Testis (tissue), 3 donors: ENCODE measurements around the gene RIIAD1. TPM values are rescaled to one million over a fixed set of nuclear protein-coding genes. Genes with fewer than 3 reads are reported as not detected.

Experiments
- DNase-seq: peaks from one replicate; pipeline ENCODE4 v3.0.0-alpha.2; 2019
- H3K27ac ChIP-seq, 2 donors: fragments of 200-600 bp; sonication (generic); one replicate each; pipeline ENCODE4 v1.5.1; 2019
- H3K27me3 ChIP-seq: fragments of 200-600 bp; sonication (generic); one replicate; pipeline ENCODE4 v1.5.1; 2019
- H3K36me3 ChIP-seq: fragments of 200-600 bp; sonication (generic); one replicate; pipeline ENCODE4 v1.5.1; 2017; ENCODE audit warnings: low read depth; ENCODE audit errors: missing control alignments
- H3K4me1 ChIP-seq: fragments of 200-600 bp; sonication (generic); one replicate; pipeline ENCODE4 v1.5.1; 2019
- H3K4me3 ChIP-seq, 2 donors: fragments of 200-600 bp; sonication (generic); one replicate each; pipeline ENCODE4 v1.5.1; 2017 to 2019
- H3K9me3 ChIP-seq: fragments of 200-600 bp; sonication (generic); one replicate; pipeline ENCODE4 v1.5.1; 2017
- POLR2A ChIP-seq: fragments of 450-650 bp; IDR thresholded peaks from one replicate; pipeline ENCODE4 v1.6.1; 2017; ENCODE audit warnings: antibody characterized with exemption, mild to moderate bottlenecking, moderate library complexity
- WGBS, 2 donors: methylation state at CpG; one replicate each; pipeline ENCODE4 v1.1.5; 2018; 5-methylcytosine and 5-hydroxymethylcytosine counted together
- intact Hi-C: fragments of 100-400 bp; cut with DNase I; formaldehyde crosslinking; loops from one replicate; pipeline ENCODE4 v1.15.1; 2023; ENCODE audit warnings: low total_unique reads
- polyA plus RNA-seq: library from polyadenylated mRNA; stranded (reverse); fragments of 350-450 nt; fragmentation: Illumina TruSeq; extraction: RNeasy Lipid Tissue Mini Kit (QIAGEN cat#74804); gene quantifications from one replicate; pipeline ENCODE4 v1.2.3, GENCODE V29; 2014; ENCODE audit warnings: low read depth, low replicate concordance; ENCODE audit not compliant: insufficient read depth
- total RNA-seq, 2 donors: library from RNA; depleted of rRNA; stranded (reverse); fragments of >200 nt; gene quantifications; one replicate each; pipeline ENCODE4 v1.2.3, GENCODE V29; 2016
- TF ChIP-seq, protein P1 (sequence below), 3 experiments: fragments of 450-650 bp in 2 of 3; fragments of 200-600 bp in 1 of 3; sonication (generic) in 1 of 3; IDR thresholded peaks; one replicate each; pipeline ENCODE4 v1.5.1; 2016 to 2019; ENCODE audit warnings: antibody characterized with exemption in 3 of 3, mild to moderate bottlenecking in 2 of 3, moderate library complexity in 1 of 3

RIIAD1 gene
- total and polyA plus RNA-seq, 3 donors from 2014 or later, result 6.4 to 30.2 (median 20.5) TPM

DNA sequence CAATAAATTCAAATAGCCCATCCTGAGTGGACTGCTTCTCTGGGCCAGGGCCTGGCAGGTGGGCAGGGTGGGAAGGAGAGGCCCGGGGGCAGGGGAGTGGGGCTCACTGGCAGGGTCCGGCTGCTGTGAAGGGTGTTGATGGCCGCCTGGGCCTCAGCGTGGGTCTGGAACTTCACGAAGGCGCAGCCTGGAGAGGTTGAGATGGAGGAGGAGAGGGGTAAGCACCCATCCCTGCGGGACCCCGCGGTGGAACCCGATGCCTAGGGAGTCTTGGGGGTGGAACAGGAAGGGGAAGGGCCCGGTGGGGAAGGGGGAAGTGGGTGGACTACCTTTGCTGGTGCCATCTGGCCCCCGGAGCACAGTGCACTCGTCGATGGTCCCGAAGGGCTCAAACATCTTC lies 12.4 kb upstream of the RIIAD1 start:
- TF ChIP-seq POLR2A, result no peak
- TF ChIP-seq, protein P1, sequence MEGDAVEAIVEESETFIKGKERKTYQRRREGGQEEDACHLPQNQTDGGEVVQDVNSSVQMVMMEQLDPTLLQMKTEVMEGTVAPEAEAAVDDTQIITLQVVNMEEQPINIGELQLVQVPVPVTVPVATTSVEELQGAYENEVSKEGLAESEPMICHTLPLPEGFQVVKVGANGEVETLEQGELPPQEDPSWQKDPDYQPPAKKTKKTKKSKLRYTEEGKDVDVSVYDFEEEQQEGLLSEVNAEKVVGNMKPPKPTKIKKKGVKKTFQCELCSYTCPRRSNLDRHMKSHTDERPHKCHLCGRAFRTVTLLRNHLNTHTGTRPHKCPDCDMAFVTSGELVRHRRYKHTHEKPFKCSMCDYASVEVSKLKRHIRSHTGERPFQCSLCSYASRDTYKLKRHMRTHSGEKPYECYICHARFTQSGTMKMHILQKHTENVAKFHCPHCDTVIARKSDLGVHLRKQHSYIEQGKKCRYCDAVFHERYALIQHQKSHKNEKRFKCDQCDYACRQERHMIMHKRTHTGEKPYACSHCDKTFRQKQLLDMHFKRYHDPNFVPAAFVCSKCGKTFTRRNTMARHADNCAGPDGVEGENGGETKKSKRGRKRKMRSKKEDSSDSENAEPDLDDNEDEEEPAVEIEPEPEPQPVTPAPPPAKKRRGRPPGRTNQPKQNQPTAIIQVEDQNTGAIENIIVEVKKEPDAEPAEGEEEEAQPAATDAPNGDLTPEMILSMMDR (IDR thresholded peaks at IDR 0.05), result no peak
- Histone ChIP-seq H3K27ac (no peak overlapping the region), H3K36me3 (no peaks in the 10 kb centered on the region), H3K4me1 (no peaks in the 10 kb centered on the region), H3K4me3 (no peak overlapping the region), H3K9me3 (no peaks in the 10 kb centered on the region), H3K27me3 (no peaks in the 10 kb centered on the region)
- DNase-seq, result no peak
- WGBS, 2 donors, result 76 to 84% methylated on average over 14 to 15 of the region's 15 CpGs
- intact Hi-C loops, result no loop called here

GRCh38 chr1:151710187-151710840 lies 11.0 kb upstream of the RIIAD1 start:
- 31 to 45% methylated on average over 15 of the region's 15 CpGs for WGBS, 2 donors
- intact Hi-C loops, result no loop called here
- no peak overlapping the region for H3K27ac ChIP-seq
- no peaks in the 10 kb centered on the region for H3K4me1 ChIP-seq
- H3K36me3 ChIP-seq, result no peaks in the 10 kb centered on the region
- no peaks in the 10 kb centered on the region for H3K9me3 ChIP-seq
- no peak overlapping the region for H3K4me3 ChIP-seq
- DNase-seq, result peak; percentile 74
- TF ChIP-seq POLR2A, result no peak
- TF ChIP-seq, protein P1 (IDR thresholded peaks at IDR 0.05), result no peak
- no peaks in the 10 kb centered on the region for H3K27me3 ChIP-seq

DNA sequence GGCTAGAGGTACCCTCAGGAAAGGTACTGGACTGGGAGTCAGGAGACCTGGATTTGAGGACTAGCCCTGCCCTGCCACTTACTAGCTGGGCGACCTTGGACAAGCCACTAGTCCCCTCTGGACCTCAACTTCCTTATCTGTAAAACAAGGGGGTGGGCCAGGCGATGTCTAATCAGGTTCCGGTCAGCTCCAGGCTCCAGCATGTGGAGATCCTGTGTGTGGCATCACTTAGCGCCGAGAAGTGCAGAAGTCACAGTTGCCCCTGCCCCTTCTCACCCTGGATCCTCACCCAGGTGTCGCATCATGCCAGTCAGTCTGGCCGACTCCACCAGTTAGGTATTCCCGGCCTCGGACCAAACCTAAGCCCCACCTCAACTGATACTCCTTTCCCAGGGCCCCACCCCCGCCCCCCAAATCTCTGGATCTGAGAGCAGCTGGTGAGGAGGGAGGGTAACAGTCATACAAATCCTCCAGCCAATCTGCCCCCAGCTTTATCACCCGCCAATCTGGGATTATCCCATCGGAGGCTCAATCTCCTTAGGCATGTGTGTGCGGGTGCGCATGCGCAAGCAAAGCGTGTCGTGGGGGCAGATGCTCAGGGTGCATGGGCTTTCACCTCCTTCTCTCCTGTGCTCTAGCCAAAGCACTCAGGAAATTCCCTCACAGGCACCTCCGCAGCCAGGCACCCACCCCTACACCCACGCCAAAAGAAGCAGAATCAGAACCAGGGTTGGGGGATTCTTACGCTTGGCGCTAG lies 10.1 kb upstream of the RIIAD1 start:
- intact Hi-C loops, result no loop called here
- Histone ChIP-seq H3K4me1 (no peaks in the 10 kb centered on the region), H3K27me3 (no peaks in the 10 kb centered on the region), H3K4me3 (no peak overlapping the region), H3K9me3 (no peaks in the 10 kb centered on the region), H3K27ac (no peak overlapping the region), H3K36me3 (no peaks in the 10 kb centered on the region)
- TF ChIP-seq, protein P1 (IDR thresholded peaks at IDR 0.05), result no peak
- TF ChIP-seq POLR2A, result no peak
- DNase-seq, result no peak
- WGBS, 2 donors, result 61 to 65% methylated on average over 10 to 21 of the region's 21 CpGs

DNA sequence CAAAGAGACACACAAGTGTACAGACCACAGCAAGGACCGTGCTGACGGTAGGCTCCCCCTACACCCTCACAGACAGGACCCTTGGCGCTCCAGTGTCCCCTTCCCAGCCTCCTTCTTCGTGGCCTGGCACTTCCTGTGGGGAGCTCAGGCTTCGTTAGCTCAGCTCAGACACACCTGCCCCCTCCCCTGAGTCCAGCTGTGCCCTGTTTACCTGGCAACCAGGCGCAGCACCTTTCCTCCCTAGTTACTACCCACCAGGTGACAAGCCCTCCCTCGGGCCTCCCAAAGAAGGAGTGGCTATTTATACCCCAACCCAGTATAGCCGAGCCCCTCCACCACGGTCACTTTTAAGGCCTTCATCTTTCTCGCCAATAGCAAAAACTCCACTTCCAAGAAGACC lies 9.4 kb upstream of the RIIAD1 start:
- intact Hi-C loops, result no loop called here
- Histone ChIP-seq H3K27me3 (no peaks in the 10 kb centered on the region), H3K4me3 (no peak overlapping the region), H3K4me1 (peaks cover 1% of the 10 kb centered on the region), H3K27ac (no peak overlapping the region), H3K36me3 (no peaks in the 10 kb centered on the region), H3K9me3 (no peaks in the 10 kb centered on the region)
- DNase-seq, result no peak
- no peak for TF ChIP-seq POLR2A
- TF ChIP-seq, protein P1 (IDR thresholded peaks at IDR 0.05), result no peak
- WGBS, 2 donors, result 60 to 72% methylated on average over 7 to 10 of the region's 10 CpGs
